SKM-1 (cell line): ENCODE data around the gene TSN.
A peak's percentile ranks its signal among the peaks of the same experiment; 100 is the strongest.

Experiments
- DNase-seq: peaks from one replicate; lab custom pipeline; 2025; ENCODE audit not compliant: unreplicated experiment; lab: John Stamatoyannopoulos, UW

TSN gene

DNA sequence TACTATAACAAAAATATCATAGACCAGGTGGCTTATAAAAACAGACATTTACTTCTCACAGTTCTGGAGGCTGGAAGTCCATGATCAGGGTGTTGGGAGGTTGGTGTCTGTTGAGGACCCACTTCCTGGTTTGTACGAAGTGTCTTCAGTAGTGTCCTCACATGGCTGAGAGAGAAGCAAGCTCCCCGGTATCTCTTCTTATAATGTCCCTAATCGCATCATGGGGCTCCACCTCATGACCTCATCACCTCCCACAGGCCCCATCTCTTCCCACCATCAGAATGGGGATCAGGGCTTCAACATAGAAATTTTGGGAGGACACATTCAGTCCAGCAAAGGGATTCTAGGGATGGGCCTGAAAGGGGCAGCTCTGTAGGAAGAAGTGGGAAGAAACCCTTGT is 14.0 kb upstream of the TSN start:
- no peak for DNase-seq

DNA sequence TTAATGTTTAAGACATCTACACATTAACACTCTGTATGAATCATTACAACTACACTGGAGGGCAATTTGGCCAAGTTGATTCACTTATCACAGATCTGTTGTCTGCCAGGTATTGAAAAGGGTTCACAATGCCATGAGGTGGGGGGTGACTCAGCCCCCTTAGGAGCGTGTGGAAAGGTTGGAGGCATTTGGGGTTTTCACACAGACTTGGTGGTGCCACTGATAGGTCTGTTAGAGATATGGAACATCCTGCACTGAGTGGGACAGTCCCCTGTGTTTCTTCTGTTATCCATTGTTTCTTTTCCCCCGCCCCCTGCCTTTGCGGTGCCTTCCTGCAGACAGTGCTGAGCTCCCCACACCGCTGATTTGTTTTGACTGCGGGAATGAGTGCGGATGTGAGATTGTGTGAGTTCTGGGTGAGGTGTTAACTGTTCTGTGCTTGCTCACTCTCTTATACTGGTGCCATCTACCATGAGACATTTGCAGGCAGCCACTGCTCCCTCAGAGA is 9.3 kb upstream of the TSN start:
- DNase-seq = no peak

DNA sequence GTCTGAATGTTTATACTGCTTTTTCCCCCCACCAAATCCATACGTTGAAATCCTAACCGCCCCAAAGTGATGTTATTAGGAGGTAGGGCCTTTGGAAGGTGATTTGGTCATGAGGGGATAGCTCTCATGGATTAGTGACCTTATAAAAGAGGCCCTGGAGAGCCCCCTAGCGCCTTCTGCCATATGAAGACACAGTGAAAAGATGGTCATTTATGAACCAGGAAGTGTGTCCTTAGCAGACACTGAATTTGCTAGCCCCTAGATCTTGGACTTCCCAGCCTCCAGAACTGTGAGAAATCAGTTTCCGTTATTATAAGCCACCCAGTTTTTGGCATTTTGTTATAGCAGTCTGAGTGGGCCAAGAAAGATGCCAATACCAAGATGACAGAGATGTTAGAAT is 7.2 kb upstream of the TSN start:
- DNase-seq = peak; percentile 46

DNA sequence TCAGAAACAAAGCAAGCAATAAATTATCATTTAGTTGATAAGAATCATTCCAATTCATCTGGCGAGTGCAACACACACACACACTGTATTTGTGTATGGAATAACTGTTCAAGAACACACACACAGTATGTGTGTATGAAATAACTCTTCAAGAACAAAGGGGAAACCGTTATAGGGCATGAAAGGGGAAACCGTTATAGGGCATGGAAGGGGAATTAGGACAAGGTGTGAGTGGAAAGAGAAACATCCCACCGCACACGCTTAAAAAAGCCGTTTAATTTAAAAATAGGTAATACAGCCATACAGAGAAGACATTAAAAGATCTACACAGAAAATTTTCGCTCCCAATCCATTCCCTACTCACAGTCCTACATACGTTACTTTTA is 607 bp upstream of the TSN start:
- DNase-seq = no peak

DNA sequence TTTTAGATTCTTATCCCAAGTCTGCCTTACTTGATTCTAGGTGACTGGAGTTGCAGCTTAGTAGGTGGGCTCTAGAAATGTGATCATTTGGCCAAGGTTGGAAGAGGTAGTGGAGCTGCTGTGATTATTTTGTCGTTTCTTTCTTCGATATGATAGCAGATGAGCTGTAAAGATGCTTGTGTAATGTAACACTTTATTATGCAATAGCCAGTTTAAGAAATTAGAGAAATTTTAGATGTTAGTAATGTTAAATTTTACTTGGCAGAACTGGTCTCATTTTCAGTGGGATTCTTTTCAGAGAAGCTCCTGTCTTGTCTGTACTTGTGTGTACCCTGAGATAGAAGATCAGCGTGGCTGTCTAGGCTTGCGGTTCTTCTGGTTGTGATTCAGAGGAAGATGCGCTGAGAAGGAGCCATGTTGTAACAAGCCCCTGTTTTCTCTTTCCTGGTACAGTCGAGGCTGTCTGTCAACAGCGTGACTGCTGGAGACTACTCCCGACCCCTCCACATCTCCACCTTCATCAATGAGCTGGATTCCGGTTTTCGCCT is 9.3 kb downstream of the TSN start:
- DNase-seq = no peak

DNA sequence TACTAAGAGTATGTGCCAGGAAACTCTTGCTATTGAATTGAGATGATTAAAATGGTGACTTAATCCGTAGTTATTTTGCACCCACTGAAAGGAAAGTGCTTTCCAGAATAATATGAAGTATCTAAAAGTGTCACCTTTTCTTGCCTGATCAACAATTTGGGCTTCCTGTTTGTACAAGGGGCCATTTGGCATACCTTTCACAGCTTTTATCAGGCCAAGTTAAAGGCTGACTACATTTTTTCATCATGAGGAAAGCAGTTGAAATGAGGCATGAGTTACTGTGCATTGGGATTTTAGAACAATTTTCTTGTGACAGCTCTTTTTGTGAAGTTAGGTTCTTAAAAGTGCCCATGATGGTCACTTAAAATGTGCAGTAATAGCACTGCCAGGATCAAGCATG is 11.2 kb downstream of the TSN start:
- DNase-seq = no peak

DNA sequence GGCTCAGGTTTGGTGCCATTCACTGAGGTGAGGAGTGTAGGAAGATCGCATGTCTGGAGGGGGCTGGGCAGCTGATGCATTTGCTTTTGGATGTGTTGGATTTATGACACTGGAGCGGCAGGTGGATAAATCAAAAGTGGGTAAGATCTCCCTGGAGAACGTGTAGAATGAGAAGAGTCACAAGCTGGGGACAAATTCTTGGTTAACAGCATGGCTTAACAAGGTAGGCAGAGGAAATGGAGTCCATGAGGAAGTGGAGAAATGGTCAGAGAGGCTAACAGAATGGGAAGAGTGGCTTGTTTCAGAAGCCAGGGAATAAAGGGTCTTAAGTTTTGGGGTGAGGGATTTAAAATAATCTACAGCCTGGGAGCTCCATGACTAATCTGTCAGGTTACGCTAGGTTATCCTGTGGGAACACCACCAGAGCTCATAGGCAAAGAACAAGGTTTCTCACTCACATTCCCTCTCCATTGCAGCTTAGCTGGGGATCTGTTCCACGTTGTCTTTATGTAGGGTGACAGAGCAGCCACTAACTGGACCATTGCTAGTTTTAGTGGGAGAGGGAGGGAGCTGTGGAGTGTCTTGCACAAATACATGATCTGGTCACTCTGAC is 12.8 kb downstream of the TSN start:
- DNase-seq = no peak

DNA sequence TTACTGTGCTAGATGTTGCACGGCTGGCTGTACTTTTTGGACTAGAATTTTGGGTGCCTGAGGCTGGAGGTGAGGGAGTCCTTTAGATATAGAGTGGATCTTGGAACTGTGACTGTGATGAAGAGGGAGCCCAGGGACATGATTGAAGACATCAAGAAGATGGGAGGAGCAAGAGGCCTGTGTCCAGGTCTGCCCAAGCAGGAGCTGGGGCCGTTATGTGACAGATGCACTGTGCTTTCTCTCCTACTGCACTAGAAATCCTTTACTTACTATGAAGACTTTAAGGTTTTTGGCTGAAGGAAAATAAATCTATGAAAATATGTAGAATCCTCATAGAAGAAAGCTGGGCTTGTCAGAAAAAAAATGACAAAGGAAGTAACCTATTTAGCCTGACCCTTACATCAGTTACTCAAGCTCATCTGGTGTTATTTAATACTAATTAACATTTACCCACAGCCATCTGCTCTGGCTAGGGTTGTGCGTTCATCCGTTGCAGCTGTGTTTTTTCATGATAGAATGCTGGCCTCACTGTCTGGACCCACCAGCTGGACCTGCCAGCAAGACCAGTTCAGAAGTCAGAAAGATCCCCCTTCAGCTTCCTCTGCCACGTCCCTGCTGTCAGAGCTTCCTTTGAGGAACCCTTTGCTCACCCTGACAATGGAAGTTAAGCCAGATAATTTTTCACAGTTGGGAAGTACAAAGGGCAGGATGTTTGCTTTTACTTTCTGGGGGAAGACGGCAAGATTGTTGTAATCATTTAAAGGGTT is 16.7 kb downstream of the TSN start:
- no peak for DNase-seq

DNA sequence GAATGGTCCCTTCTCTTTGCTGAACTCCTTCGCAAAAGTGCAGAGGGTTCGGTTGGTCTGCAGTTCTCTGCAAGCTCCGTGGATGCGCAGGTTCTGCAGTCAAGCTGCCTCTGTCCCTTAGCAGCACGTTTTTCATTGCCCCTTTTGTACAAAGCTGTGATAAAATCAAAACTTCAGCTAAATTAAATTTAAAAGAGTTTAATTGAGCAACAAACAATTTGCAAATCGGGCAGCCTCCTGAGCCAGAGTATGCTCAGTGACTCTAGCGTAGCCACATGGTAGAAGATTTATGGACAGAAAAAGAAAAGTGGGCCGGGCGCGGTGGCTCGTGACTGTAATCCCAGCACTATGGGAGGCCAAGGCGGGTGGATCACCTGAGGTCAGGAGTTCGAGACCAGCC is 18.8 kb downstream of the TSN start:
- DNase-seq = no peak

DNA sequence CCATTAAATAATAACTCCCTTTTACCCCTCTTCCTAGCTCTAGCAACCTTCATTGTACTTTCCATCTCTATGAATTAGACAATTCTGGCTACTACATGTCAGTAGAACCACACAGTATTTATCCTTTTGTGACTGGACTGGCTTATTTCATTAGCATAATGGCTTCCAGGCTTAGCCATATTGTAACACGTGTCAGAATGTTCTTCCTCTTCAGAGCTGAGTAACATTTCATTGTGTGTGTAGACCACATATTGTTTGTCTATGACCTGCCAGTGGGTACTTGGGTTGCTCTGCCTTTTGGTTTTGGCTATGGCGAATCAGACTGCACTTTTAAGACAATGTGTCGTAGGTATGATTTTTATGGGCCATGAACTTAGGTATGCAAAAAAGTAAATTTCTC is 20.9 kb downstream of the TSN start:
- no peak for DNase-seq

DNA sequence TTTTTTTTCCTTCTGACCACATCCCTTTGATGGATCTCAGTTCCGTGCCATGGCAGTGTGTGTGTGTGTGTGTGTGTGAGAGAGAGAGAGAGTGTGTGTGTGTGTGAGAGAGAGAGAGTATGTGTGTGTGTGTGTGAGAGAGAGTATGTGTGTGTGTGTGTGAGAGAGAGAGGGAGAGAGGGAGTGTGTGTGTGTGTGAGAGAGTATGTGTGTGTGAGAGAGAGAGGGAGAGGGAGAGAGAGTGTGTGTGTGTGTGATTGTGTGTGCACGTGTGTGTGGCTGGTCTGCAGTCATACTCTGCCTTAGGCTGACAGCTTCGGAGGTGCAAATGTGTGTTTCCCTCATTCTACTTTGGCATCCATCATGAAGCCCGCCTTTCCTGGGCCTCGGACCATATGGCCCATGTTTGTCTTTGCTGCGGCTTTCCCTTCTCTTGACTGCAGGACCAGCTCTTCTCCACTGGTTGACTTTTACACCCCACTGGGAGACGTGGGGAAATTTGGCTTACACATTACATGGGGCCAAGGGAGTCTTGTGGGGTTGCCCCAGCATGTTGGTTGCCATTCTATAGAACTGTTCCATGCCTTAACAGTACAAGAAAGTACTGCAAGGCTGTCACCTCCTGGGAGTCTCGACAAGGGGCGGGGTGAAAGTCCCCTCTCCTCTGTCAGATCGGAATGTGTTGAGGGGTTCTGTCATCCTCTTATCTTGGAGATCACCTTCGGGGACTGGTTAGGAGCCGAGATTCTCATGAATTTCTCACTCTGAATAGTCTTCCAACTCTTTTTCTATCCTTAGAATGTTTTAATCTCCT is 21.6 kb downstream of the TSN start:
- DNase-seq = no peak

DNA sequence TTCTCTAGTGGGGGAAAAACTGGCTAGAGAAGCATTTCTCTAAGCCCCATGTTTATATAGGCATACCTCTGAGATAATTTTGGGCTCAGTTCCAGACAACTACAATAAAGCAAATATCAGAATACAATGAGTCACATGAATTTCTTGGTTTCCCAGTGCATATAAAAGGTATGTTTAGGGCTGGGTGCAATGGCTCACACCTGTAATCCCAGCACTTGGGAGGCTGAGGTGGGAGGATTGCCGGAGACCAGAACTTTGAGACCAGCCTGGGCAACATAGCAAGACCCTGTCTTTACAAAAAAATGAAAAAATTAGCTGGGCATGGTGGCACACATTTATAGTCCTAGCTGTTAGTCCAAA is 22.2 kb downstream of the TSN start:
- no peak for DNase-seq

DNA sequence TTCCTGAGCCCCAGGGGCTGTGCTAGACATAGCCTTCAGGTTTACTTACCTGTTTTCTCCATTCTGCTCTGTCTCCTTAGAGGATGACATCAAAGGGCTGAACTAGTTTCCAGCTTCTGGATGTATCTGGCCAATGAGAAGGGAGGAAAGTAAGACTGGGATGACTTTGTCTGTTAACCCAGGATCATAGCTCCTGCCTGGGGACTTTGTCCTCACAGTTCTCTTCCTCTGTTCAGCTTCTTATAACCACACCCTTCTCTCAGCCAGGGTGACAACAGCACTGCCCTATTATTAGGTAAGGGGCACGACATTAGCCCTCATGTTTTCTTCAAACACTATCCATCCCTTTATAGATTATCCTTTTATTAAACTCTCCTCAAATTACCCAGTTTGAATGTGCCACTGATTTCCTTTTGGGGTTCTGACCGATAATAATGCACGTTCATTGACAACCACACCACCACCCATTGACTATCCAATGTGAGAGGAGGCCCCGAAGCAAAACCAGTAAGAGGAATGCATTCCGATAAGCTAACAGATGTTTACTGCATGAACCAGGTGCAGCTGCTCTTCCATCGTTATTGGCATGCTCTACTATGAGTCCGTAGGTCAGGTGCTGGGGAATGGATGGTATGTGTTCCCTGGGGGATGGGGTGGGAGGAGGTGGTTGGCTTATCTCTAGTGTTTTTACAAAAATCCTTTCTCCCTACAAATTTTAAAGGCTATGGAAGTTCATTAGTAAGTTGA is 23.5 kb downstream of the TSN start:
- DNase-seq = no peak

DNA sequence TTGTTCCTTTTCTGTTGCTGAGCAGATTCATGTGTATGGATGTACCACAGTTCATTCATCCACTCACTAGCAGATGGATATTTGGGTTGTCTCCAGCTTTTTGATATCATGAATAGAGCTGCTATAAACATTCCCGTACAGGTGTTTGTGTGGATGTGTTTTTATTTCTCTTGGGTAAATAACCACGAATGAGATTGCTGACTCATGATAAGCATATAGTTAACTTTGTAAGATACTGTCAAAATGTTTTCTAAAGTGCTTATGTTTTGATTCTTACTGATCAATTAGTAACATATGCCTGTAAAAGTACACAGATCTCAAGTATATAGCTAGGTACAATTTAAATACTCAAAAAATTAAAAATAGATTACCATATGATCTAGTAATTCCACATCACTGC is 27.7 kb downstream of the TSN start:
- no peak for DNase-seq

DNA sequence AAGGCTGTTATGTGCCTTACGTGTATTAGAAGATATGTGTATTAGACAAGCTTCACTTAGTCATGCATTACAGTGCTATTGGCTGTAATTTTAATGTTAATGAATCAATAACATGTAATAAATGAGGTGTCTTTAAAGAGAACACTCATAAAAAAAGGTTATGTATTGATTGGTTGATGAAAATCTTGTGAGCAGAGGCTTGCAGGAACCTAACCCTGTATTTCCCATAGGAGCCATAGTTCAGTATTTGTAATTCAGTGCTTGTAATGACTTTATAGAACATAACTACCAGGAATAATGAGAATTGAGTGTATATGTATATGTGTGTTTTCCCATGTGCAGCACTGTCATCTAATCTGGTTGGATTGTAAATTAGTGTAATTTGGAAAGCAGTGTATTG is 33.2 kb downstream of the TSN start:
- no peak for DNase-seq

DNA sequence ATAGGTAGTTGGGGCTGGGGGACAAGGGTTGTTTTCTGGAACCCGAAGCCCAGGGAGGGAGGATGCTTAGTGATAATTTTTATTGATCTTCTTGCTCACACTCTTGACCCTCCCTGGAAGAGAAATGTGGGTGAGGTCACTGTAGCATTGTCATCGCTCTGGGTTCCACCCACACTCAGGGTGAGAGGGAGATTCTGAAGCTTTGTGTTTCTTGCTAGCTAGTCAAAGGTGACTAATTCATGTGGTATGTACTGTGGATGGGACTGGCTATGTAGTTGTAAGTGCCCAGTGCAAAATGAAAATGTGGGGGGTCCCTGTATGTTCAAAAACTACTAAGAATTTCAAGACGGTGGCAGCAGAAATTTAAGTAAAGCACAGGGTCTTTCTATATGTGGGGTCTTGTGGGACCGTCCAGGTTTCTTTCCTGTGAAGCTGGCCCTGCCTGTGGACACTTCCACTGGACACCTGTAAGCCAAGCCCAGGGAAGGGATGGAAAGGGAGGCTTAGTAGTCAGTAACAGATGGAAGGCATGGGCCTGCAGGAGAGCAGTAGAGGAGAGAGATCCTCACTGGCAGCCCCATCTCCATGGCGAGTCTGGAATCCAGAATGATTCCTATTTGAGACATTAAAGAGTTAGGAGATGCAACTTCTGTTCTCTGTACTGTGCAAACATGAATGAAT is 35.0 kb downstream of the TSN start:
- DNase-seq = no peak

DNA sequence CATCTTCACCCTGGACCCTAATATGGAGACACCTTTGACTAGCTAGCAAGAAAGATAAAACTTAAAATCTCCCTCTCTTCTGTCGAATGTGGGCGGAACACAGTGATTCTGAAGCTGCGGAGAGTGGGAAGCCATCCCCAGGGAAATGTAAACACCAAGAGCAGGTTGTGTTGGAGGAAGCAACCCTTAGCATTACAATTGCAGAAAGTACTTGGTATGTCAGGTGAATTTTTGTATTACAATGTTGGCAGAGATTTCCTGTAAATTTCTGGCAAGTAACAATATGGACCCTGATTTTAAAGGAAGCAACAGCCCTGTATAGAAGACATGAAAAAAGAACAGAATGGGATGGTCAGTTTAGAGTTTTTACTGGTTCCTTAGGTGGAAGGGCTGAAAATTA is 35.8 kb downstream of the TSN start:
- no peak for DNase-seq

DNA sequence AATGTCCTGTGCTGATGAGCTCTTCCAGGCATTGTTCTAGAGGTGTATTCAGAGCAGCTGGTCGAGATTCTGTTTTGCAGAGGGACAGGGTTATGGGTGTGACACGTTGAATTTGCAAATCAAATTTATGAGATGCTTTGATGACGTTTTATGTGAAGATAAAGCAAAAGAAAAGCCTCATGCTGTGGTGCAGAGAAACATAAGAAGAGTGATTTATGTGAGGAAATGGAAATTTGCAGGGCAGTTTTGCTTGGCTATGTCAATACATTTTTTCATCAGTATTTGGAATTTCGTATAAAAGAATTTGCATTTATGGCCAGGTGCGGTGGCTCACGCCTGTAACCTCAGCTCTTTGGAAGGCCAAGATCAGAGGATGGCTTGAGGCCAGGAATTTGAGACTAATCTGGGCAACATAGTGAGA is 36.4 kb downstream of the TSN start:
- no peak for DNase-seq

DNA sequence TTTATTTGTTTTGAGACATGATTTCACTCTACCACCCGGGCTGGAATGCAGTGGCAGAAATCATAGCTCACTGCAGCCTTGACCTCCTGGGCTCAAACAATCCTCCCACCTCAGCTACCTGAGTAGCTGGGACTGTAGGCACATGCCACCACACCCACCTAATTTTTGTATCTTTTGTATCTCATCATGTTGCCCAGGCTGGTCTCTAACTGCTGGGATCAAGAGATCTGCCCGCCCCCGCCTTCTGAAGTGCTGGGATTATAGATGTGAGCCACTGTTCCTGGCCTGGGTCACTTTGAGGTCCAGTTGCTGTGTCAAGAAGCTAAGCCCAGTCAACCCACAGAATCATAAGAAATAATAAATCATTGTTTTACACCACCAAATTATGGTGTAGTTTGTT is 38.4 kb downstream of the TSN start:
- no peak for DNase-seq

DNA sequence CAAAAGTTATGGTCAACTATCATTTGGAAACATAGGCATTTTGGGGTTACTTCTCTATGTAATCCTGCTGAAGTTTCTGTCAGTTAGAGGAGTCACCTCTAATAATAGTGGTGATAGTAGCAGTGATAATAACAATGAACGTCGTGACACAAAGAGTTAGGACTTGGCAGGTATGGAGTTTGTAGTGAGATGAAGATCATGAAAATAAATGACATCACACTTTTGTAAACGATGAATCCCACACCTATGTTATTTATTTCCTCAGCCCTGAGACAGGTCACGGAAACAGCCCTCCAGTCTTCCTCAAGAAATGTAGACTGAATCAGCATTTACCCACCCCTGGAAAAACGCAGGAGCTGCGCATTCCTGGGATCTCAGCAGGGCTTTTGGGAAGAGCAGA is 38.8 kb downstream of the TSN start:
- no peak for DNase-seq

DNA sequence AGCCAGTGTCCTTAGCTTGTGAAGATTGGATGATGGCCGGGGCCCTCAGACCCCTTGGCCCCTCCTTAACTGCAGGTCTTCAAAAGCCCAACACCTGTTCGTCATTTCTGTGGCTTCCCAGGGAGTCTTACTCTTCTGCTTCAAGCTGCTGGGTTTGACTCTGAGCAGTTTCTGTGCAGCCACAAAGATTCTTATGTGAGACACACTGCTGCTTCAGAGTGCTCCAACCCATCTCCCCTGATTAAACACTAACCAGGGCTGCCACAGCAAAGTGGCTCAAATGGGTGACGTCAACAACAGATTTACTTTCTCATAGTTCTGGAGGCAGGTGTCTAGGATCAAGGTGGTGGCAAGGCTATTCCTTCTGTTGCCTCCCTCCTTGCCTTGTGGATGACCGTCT is 40.8 kb downstream of the TSN start:
- no peak for DNase-seq
